Vagina (tissue), 2 donors: Measurements from ENCODE around the gene FBN3.

Experiments
- CTCF ChIP-seq, 3 experiments: fragments of 450-650 bp in 2 of 3; fragments of 200-600 bp in 1 of 3; sonication (generic) in 1 of 3; IDR thresholded peaks; one replicate each; pipeline ENCODE4 v1.5.1; 2017 to 2019; ENCODE audit warnings: antibody characterized with exemption in 3 of 3, mild to moderate bottlenecking in 2 of 3, moderate library complexity in 2 of 3
- POLR2A ChIP-seq, 2 donors: fragments of 450-650 bp; IDR thresholded peaks; one replicate each; pipeline ENCODE4 v1.6.1; 2017; ENCODE audit warnings: antibody characterized with exemption in 2 of 2, mild to moderate bottlenecking in 2 of 2, moderate library complexity in 2 of 2
- POLR2AphosphoS5 ChIP-seq, 2 donors: sonication (generic); formaldehyde crosslinking; IDR thresholded peaks; one replicate each; pipeline ENCODE4 v1.9.0; 2017; ENCODE audit warnings: antibody characterized with exemption in 2 of 2, mild to moderate bottlenecking in 2 of 2, low read depth in 1 of 2; ENCODE audit not compliant: insufficient read depth in 1 of 2

- TF ChIP-seq POLR2A (IDR thresholded peaks at IDR 0.05) (no peak), CTCF (IDR thresholded peaks at IDR 0.05) (no peak), POLR2AphosphoS5 (IDR thresholded peaks at IDR 0.05; ENCODE audit: insufficient read depth in 1 of 2, low read depth in 1 of 2) (no peak)
Measured at GRCh38 chr19:8135946-8136618, 13.3 kb downstream of the FBN3 start.
